Hepatocyte (in vitro differentiated cells): Measurements from ENCODE around the gene HNRNPUL1.

ENCODE experiments used
- CTCF ChIP-seq: fragments of 200-600 bp; sonication (generic); IDR thresholded peaks from 2 replicates; pipeline ENCODE4 v1.5.1; 2016; ENCODE audit warnings: antibody characterized with exemption, mild to moderate bottlenecking; ENCODE audit not compliant: poor library complexity
- EZH2 ChIP-seq: fragments of 200-600 bp; sonication (generic); IDR thresholded peaks from 2 replicates; pipeline ENCODE4 v1.6.1; 2016; ENCODE audit warnings: antibody characterized with exemption, mild to moderate bottlenecking, borderline replicate concordance
- EZH2phosphoT487 ChIP-seq: fragments of 200-600 bp; sonication (generic); IDR thresholded peaks from one replicate; pipeline ENCODE4 v1.6.1; 2018; ENCODE audit warnings: antibody characterized with exemption, mild to moderate bottlenecking, low read depth, moderate library complexity; ENCODE audit not compliant: unreplicated experiment, severe bottlenecking

- TF ChIP-seq EZH2 (no peak), CTCF (no peak), EZH2phosphoT487 (no peak)
Observed at GRCh38 chr19:41248895-41249294, 15.3 kb upstream of the HNRNPUL1 start.
